HL-60/S4 treated with retinoic acid at 250 ng/mL for 4 days and 3 days (cell line): Measurements from ENCODE around the gene HSD17B8.

ENCODE experiments used
- in situ Hi-C: fragments of 300-500 bp; cut with MboI; formaldehyde crosslinking; loops from 2 replicates; pipeline ENCODE4 v1.7.0; 2022; ENCODE audit warnings: low sequenced_read_pairs

The HSD17B8 gene

DNA sequence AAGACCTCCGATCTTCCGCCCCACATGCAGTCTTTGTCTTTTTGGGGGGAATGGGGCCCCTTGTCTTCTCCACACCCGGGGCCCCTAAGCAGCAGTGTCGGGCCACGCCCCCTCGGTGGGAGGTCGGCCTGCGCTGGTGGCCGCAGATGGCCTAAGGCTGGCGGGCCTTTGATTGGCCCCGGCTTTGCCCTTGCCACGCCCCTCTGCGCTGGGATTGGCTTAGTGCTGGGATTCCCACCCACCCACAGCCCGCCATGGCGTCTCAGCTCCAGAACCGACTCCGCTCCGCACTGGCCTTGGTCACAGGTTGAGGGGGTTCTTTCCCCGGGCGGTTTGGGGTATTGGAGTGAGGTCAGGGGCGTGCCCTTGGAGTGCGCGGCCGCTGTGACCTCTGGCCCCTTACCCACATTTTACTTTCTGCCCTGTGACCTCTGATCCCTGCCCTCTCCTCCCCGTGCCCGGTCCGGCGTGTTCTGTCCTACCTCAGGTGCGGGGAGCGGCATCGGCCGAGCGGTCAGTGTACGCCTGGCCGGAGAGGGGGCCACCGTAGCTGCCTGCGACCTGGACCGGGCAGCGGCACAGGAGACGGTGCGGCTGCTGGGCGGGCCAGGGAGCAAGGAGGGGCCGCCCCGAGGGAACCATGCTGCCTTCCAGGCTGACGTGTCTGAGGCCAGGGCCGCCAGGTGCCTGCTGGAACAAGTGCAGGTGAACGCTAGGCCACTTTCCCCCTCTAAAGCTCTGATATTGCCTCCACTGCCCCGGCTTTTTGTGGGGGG is at the start of gene HSD17B8:
HSD17B8 (plus strand) TSS at position 241 of the 776 bp plus-strand sequence; CDS start at position 255, 14 bp downstream.
- in situ Hi-C loops: no loop called here

DNA sequence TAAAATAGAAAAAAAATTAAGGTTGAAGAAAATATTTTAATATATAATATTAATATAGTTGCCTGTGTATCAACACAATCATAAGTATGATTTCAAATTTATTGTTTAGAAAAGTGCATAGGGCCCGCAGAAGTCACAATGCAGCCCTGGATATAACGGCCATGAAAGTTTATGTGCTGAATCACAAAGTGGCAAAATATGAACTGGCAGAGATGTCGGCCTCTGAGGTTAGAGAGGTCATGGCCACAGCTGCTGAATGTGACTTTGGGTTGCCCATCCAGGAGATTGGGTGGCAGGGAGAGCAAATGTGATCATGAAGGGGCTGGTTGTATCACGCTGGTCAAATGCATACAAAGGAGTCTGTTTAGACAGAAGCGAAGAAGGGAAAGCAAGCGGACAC is 47.9 kb upstream of the HSD17B8 start:
- in situ Hi-C loops: no loop called here

DNA sequence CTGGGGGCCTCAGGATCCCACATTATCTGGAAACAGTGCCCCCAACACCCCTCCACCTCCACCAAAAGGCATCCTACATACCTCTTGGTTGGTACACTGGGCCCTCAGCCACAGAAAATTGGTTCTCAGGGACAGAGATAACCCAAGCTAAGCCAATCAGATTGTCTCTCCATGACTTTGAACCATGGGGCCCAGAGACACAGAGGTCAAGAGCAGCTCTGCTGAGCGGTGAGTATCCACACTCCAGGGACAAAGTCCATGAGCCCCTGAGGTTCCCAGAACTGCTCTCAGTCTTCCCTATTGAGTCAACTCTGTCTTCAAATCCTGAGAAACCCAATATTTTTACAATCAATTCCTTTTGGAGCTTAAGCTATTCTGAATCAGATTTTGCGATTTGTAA is 47.5 kb upstream of the HSD17B8 start:
- in situ Hi-C loops: no loop called here

DNA sequence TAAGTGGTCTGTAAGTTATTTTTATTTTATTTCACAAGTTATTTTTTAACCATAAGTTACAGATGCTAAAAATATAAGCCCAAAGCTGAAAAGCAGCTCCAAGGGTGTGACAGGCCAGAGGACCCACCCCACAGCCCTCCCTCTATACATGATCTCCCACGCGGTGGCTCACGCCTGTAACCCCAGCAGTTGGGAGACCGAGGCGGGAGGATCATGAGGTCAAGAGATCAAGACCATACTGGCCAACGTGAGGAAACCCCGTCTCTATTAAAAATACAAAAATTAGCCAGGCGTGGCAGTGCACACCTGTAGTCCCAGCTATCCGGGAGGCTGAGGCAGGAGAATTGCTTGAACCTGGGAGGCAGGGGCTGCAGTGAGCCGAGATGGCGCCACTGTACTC is 44.4 kb upstream of the HSD17B8 start:
- in situ Hi-C loops: no loop called here

DNA sequence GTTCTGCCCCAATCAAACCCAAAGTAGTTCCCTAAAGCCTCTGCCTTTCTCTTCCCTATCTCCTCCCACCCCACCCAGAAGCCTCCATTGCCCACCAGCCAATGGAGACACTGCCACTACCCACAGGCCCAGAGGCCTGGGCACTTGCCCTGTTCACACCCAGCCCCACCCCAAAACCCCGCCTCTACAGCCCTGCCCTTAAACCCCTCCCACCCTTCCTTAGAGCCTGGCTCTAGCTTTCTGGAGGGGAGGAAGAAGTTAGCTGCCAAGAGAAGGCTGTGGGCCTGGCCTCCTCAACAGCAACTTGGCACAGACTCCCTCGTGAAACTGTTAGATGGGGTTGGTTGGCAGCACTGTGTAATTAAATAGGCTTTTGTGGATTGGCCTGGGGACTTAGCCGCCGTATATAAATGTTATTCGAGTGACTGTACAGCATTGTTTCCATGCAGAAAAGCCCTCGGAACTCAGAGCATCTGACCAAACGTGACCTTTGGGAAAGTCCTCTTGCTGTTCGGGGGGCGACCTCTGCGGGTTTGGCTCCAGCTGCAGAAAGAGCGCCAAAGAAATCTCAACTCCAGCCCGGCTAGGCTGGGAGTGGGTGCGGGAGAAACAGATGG is 43.6 kb upstream of the HSD17B8 start:
- in situ Hi-C loops: no loop called here

DNA sequence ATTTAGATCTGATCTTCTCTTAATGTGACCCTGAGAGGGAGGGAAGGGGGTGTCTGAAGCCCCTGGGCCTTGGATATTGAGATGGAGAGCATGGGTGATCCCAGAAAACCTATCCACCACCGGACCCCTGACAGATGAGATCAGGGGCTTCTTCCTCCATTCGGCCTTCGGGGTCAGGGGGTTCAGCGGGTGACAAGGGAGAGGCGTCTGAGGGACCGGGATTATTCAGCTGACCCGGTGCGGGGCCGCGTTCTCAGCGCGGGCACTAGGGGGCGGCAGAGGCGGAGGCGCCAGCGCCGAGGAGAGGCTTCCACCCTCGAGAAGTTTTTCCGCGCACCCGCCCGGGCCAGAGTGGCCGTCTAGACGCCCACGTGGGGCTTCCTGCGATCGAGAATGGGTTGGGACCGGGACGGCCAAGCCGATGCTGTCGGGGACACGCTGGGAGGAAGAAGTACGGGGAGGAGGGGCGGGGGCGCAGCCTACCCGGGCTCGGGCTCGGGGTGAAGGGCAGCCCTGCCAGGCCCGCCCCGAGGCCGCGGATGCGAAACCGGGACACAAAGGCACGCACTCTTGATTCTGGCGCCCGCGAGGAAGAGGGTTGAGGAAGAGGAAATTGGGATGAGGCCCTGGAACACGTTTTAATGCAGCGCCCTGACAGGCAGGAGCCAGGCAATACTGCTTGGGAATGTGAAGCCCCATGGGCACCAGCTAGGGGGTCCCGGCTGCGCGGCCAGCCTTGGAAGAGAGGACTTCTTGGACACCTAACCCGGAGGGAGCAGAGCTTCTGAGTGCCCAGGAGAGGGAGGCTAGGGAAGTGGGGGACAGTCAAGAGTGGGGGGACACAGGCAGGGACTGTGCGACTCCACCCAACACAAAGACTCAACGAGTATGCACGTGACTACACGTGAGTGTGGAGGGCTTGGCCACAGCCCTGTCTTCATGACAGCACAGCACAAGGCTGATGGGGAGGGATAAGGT is 42.8 kb upstream of the HSD17B8 start:
- in situ Hi-C loops: no loop called here

DNA sequence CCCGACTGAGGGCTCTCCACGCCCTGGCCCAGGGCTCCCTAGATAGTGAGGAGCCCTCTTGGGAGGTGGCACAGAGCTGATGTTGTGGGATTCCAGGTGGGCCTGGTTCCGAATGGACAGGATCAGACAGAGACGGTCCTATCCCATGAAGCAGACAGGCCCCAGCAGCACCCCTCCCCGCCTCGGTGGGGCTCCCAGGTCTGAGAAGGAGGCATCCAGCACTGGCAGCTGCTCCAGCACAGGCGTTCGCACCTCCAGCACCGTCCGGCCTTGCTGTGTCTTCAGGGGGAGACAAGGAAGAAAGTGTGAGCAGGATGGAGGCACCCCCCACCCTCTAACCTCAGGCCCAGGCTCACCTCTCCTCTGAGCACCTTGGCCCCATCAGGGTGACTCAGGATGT is 40.9 kb upstream of the HSD17B8 start:
- in situ Hi-C loops: no loop called here

DNA sequence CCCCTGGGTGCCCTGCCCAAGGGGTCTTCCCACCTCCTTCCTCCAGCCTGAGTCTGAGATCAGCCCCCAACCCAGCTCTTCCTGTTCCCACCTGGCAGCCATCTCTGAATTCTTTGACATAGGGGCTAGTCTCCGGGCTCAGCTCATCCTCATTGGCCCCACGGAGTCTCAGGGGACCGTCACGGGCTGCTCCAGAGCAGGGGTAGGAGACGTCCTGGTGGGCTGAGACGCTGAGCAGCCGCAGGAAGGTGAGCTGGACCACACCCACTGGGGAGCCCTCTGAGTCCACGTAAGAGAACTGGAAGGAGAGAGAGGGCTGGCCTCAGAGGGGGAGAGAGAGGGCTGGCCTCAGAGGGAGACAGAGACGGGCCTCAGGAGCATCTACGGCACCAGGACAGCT is 40.3 kb upstream of the HSD17B8 start:
- in situ Hi-C loops: no loop called here

DNA sequence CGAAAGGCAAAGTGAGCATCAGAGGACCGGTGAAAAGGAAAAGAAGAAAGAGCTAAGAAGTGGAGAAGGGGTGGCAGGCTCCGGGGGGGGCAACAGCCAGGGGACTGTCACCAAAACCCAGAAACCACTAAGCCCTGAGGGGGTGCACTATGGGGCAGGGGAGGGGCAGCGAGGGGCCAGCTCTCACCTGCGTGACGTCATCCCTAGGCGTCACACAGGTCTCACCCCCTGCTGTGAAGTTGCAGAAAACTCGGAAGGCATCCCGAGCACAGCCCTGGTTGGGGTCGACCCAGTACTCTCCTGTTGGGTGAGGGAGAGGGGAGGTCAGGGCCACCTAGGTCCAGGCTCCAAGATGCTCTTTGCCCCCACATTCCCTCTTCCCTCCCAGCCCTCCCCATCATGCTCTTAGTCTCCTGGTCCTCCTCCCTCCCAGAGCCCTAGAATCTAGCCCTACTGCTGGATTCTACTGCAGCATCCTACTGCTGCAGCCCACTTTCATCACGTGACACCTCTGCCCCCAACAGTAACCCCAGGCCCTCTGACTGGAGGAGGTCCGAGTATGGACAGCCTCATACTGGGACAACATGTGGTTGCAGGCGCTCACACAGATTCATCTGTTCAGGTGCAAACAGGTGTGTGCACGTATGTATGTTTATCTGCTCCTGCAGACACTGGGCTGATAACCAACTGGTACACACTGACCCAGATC is 39.6 kb upstream of the HSD17B8 start:
- in situ Hi-C loops: no loop called here

DNA sequence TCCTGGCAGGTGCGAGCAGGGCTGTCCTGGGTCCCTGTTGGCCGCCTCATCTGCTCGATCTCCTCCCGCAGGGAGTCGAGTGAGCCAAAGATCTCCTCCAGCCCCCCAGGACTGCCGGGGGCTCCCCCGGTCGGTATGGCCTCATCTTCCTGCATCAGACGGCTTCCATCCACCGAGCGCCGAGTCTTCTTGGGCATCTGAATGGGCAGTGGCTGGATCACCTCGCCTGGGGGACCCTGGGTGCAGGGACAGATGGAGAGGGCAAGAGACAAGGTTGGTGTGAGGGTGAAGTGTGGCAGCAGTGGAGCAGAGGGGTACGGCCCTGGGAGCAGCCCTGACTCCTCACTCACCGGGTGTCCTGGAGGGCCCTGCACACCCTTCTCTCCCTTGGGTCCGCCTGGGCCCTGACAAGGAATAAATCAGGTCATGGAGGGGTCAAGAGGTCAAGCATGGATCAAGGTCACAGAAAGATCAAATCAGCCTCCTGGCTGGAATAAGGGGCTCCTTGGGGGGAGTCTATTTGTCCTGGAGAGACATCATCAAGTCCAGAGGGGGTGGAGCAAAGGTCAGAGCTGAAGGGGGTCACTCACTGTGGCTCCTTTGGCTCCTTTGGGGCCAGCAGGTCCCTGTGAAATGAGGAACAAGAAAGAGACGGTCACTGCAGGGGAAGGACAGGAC is 38.7 kb upstream of the HSD17B8 start:
- in situ Hi-C loops: no loop called here

DNA sequence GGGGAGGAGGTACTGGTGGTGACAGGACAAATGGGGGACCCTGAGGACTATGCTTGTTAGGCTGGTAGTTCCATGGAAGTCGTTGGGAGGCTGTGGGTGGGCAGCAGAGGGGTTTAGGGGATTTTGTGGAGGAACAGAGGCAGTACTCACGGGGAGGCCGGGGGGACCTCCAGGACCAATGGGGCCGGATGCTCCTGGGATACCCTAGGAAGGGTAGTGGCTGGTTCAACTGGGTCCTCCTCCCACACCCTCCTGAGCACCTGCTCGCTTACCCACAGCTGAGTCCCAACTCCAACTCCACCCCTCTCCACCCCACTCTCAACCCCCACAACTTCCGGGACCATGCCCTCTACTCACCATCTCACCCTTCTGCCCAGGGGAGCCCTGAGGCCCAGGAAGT is 38.1 kb upstream of the HSD17B8 start:
- in situ Hi-C loops: no loop called here

DNA sequence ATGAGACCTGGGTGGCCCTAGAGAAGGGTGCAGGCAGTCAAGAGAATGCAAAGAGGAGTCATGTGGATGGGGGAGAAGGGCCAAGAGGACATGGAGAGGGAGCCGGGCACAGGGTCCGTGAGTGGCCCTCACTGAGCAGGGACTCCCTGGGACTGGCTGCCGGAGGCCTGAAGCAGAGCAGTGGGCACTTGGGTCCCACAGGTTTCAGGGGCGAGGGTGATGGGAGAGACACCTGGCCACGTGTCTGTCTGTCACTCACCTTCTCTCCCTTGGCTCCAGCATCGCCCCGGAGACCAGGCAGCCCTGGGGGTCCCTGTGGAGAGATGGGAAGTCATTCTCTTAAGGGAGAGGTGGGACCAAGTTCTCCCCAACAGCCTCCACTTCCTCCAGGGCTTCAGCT is 37.6 kb upstream of the HSD17B8 start:
- in situ Hi-C loops: no loop called here

DNA sequence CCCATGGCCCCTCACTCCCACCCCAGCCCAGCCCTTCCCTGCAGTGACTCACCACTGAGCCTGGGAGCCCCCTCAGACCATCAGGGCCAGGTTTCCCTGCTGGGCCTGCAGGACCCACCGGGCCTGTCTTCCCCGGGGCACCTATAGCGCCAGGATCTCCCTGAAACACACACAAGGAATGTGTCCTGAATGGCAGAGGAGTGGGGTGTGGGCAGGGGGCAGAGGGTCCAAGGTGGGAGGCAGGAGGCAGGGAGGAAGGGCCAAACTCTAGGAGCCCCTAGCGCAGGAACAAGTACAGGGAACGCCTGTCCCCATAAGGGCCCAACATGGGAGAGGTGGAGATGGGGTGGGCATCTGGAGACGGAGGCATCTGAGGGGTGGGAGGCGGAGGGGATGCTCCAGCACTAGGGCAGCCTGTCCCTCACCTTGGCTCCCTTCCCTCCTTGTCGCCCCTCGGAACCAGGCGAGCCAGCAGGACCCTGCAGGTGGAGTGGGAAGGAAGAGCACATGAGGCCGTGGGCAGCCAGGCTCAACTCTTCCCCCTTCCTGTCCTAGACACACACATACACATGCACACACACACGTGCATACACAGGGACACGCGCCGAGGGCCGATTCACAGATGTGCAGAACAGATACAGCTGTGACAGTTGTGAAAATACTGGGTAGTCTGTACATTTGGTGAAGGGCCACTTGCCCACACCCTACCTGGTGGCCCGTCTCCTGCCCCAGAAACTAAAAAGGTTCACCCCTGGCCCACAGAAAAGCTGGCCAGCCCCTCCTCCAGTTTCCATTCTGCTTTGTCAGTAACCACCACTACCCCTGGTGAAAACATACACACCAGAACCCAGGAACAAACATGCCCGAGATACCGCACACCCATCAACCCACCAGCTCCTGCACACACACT is 36.8 kb upstream of the HSD17B8 start:
- in situ Hi-C loops: no loop called here

DNA sequence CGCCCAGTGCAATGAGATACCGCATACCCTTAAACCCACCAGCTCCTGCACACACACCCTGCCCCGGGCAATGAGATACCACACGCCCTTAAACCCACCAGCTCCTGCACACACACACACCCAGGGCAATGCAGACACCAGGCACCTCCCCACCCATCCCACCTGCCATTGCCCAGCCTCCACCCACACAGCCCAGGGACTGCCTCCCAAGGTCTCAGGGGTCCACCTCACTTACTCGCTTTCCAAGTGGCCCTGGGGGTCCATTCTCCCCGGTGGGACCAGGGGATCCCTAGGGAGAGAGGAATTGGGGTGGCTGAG is 36.2 kb upstream of the HSD17B8 start:
- in situ Hi-C loops: no loop called here

DNA sequence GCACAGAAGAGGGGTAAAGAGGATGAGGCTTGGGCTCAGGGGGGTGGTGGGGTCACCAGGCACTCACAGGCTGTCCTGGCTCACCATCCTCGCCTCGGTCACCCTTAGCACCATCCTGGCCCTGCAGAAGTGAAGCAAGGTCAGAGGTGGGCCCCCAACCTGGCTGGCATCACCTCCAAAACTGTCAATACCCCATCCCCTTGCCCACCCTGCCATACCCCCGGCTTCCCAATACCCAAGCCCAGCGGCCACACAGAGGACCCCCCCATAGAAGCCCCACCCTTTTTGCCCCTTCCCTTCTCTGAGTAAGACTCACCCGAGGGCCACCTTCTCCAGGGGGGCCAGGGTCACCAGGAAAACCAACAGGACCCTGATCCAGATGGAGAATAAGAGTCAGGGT is 35.8 kb upstream of the HSD17B8 start:
- in situ Hi-C loops: no loop called here

DNA sequence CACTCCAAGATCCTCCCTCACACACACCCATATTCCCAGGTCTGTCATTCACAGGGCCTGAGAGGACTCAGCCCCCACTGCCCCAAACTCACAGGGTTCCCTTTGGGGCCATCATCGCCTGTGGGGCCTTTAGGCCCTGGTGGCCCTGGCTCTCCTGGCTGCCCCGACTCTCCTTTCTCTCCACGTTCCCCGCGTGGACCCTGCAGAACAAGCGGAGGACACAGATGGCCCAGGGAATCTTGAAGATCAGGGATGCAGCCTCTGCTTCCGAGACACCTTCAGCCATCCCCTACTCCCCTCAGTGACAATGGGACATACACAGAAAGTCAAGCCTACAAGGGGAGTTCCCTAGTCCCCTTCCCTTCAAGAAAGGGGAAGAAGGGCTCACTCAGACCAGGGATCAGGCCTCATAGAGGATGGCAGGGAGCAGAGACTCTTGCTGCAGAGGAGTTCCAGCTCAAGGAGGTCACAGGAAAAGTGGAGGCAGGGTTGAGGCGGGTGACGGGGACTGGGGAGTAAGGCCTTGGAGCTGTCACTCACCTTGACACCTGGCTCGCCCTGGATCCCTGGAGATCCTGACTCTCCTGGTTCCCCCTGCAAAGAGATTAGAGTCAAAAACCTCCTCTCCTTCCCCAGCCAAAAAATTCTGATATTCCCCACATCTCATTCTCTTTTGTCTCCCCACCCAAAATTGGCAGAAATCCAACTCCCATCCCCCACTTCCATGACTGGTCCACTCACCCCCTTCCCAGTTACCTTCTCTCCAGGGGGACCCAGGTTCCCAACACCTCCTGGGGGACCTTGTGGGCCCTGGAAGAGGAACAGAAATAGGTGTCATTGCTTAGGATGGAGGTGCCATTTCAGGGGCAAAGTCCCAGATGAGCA is 34.9 kb upstream of the HSD17B8 start:
- in situ Hi-C loops: no loop called here

DNA sequence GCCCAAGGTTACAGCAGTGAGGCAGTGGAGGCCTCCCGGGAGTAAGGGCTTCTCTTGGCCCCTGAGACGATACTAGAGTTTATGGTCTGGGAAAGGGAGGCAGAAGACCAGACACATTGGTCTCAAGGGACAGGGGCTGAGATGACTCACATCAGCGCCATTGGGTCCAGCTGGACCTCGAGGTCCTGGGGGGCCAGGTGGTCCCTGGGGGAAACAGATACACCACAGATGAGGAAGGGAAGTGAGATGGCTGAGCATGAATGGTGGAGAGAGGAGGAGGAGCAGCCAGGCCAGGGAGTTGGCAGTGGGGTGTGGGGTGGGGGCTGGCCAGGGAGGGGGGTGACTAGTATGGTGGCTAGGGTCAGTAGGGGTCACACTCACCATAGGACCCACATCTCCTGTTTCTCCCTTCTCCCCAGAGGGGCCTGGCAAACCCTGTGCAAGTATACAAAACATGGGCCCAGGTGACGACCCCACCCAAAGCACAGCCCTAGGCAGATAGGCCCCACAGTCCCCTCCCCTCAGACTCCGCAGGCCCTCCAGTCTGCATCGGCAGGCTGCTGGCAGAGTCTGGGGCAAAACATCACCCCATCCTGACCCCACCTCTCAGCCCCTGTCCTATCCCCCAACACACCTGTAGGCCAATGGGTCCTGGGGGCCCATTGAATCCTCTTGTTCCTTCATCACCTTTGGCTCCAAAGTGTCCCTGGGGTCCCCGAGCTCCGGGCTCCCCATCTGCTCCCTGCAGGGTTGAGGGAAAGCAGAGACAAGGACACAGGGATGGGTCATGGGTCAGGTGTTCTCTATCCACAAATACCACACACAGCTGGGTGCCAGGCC is 34.1 kb upstream of the HSD17B8 start:
- in situ Hi-C loops: no loop called here
